Astrocyte of the hippocampus (primary cell): ENCODE data around the gene PCSK7.

Experiments used
- DNase-seq: peaks from one replicate; pipeline ENCODE4 v3.0.0; 2011; ENCODE audit warnings: low read depth, low spot score

PCSK7 gene

DNA sequence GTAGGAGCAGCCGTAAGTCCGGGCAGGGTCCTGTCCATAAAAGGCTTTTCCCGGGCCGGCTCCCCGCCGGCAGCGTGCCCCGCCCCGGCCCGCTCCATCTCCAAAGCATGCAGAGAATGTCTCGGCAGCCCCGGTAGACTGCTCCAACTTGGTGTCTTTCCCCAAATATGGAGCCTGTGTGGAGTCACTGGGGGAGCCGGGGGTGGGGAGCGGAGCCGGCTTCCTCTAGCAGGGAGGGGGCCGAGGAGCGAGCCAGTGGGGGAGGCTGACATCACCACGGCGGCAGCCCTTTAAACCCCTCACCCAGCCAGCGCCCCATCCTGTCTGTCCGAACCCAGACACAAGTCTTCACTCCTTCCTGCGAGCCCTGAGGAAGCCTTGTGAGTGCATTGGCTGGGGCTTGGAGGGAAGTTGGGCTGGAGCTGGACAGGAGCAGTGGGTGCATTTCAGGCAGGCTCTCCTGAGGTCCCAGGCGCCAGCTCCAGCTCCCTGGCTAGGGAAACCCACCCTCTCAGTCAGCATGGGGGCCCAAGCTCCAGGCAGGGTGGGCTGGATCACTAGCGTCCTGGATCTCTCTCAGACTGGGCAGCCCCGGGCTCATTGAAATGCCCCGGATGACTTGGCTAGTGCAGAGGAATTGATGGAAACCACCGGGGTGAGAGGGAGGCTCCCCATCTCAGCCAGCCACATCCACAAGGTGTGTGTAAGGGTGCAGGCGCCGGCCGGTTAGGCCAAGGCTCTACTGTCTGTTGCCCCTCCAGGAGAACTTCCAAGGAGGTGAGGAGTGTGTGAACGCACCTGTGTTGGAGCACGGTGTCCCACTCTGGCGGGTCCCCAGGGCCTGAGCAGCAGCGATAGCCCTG, 32.6 kb downstream of the PCSK7 start, which contains the start of gene TAGLN:
Gene TAGLN, plus strand, starts transcription at position 318 of the 863 bp plus-strand sequence. CDS start 3,644 bp downstream, outside the sequence.
- DNase-seq, result peak; percentile 99

DNA sequence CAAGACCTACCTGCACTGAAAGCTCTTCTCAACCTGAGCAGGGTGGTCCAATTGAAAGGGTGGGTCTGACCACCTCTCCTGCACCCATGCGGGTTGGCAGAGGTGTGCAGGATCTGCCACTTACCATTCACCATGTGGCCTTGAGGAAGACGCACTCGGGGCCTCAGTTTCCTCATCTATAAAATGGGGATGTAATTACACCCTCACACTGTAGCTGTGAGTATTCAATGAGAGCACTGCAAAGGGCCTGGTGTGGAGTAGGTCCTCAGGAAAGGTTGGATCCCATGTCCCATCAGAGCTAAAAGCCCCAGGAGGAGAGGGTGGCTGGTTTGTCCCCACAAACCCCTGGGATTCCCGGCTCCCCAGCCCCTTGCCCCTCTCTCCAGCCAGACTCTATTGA, 33.3 kb downstream of the PCSK7 start:
- no peak for DNase-seq

DNA sequence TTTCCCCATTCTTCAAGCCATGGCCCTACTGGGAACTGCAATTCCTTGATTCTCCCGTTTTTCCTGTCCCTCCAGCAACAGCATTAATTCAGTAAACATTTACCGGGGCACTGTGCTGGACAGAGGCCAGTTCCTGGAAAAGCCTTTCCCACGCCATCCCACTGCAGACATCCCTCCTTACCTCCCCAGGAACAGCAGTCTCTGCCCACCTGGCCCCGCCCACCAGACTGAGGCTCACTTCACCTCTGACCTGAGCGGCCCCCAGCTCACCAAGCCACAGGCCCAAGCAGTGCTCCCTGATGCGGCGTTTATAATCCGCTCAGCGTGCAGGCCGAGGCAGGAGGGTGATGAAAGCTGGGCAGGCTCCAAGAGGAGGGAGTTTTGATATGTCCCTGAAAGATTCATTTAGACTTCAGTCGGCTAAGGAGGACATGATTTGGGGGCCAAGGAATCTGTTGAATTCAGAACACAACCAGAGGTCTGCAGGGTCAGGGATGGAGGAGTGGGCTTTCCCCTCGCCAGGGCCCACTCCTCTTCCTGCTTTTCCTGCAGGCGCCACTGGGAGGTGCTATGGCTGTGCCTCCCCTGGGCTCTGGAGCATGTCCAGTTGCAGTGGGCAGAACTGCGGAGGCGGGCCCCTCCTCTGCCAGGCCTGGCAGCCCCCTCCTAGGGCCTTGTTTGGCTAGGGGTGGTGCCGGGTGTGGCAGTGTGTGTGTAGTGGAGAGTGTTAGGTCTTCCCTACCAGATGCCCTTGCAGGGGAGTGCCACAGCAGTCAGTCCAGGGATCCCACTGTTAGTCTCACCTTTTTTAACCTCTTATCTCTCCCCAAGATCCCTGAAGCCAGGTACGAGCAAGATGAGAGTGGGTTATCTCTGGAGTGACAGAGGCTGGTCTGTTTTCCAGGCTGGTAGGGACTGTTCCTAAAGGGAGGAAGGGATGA, 34.1 kb downstream of the PCSK7 start:
- DNase-seq, result peak; percentile 78

DNA sequence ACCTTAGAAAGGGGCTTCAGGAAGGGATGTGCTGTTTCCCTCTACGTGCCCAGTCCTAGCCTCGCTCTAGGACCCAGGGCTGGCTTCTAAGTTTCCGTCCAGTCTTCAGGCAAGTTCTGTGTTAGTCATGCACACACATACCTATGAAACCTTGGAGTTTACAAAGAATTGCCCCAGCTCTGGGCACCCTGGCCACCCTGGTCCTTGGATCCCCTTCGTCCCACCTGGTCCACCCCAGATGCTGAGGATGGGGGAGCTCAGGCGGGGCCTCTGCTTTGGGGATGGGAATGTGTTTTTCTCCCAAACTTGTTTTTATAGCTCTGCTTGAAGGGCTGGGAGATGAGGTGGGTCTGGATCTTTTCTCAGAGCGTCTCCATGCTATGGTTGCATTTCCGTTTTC, 34.9 kb downstream of the PCSK7 start:
- DNase-seq, result no peak

DNA sequence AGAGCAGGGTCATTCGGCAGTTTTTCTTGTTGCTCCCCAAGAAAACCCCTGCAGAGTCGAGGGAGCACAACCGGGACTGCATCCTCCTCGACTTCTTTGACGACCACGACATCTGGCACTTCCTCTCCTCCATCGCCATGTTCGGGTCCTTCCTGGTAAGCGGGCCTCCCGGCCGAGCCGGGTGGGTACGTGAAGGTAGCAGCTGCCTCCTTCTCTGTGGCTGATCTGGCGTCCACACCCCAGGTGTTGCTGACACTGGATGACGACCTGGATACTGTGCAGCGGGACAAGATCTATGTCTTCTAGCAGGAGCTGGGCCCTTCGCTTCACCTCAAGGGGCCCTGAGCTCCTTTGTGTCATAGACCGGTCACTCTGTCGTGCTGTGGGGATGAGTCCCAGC, 36.1 kb downstream of the PCSK7 start:
- DNase-seq, result no peak

DNA sequence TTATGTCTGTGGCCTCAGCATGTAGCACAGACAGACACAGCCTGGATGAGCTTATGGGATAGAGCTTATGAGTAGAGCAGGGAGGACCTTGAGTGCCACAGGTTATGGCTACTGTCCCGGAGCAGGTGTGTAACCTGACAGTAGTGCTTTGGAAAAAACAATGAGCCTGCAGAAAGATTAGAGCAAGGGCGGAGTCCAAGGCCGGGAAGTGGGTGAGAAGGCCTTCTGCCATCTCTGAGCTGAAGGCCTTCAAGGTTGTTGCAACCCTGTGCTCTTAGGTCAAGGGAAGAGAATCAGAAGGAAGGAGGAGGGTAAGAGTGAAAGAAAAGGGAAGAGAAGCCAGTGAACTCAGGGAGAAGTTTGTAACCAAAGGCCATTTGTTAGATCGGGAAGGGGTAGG, 36.6 kb downstream of the PCSK7 start:
- DNase-seq, result no peak

DNA sequence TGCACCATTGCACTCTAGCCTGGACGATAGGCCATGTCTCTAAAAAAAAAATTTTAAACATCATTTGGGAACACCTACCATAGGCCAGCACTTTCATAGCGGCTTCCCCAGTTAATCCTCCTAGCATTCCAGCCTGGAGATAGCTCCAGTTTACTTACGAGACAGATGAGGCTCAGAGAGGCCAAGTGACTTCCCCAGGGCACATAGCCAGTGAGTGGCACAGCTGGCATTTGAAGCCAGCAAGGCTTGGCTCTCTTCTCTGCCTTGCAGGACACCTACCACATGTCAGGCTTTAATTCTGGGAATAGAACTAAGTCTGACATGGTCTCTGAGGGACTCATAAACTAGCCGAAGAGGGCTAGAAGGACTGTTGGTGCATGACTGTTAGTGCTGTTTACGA, 37.6 kb downstream of the PCSK7 start:
- no peak for DNase-seq

DNA sequence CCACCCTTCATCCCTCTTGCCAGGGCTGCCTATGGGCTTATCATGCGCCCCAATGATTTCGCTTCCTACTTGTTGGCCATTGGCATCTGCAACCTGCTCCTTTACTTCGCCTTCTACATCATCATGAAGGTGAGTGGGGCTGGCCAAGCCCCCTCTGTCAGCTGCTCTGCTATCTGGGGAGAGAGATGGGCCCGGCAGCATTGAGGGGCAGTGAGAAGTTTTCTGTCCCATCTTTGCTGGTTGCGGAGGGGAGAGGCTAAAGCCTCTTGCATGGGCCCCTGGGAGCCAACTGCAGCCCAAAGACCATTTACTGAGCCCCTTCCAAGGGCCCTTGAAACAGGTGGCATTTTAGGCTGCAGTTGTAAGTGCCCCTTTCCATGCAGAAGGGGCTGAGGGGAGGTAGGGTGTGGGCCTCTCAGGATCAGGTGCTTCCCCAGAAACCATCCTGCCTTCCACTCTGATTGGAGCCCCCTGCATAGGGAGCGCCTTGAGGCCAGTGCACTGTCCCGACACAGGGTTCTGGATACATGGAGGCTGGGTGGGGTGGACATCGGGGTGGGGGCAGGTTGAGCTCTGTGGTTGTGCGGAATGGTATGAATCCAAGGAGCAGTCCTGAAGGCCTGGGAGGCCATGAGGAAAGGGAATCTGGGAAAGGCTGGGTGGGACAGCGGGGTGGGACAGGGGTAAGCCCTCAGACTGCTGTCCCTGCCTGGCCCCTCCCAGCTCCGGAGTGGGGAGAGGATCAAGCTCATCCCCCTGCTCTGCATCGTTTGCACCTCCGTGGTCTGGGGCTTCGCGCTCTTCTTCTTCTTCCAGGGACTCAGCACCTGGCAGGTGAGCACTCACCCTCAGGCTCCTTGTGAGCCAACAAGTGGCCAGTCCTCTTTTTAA, 38.5 kb downstream of the PCSK7 start:
- no peak for DNase-seq

DNA sequence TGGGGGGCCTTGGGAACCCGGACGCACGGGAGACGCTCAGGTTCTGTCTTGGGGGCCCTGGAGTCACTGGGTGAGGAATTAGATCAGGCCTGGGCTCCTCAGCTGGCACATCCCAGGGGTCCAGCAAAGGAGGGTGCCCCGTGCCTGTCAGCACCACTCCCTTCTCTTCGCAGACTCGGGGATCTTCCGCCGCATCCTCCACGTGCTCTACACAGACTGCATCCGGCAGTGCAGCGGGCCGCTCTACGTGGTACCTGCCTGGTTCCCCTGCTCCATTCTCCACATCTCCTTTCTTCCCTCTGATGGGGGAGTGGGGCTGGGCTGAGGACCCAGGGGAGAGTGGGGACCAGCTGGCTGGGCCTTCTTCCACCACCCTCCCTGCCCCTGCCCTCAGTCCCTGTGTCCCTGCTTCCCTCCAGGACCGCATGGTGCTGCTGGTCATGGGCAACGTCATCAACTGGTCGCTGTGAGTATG, 39.4 kb downstream of the PCSK7 start:
- DNase-seq, result no peak

DNA sequence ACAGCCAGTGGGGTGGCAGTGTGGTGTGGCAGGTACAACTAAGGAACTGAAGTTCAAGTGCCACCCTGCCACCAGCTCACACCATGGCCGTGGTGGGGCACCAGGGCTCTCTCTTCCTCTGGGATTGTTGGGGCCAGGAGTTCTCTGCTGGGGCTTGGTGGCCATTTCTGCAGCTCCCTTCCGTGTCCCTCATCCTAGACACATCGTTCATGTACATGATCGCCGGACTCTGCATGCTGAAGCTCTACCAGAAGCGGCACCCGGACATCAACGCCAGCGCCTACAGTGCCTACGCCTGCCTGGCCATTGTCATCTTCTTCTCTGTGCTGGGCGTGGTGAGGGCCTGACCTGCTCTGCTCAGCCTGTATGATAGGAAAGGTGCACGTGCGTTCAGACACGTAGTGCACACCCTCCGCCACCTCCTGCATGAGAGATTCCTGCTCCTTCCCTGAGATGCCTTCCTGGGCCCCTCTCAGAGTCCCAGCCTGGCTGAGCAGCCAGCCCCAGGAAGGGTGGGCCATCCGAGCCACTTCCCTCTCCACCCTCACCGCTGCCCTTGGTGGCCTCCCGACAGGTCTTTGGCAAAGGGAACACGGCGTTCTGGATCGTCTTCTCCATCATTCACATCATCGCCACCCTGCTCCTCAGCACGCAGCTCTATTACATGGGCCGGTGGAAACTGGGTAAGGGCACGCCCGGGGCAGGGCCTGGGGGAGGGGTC, 40.0 kb downstream of the PCSK7 start:
- no peak for DNase-seq

DNA sequence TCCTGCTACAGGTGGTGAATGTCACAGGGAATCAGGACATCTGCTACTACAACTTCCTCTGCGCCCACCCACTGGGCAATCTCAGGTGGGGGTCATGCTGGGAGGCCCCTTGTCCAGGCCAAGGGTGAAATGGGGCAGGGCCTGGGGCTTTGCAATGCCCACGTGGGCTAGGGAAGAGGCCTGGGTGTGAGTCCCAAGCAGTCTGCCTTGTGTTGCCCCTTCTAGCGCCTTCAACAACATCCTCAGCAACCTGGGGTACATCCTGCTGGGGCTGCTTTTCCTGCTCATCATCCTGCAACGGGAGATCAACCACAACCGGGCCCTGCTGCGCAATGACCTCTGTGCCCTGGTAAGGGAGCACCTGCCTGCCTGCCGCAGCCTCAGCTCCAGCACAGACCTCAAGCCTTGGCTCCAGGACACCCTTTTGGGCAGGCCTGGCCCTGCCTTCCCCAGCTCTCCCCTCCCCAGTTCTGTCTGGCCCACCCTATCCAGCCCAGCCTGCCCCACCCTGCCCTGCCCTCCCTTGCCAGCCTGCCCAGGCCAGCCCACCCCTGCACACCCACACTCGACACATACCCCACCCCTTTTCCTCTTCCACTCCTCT, 41.8 kb downstream of the PCSK7 start:
- DNase-seq, result no peak

DNA sequence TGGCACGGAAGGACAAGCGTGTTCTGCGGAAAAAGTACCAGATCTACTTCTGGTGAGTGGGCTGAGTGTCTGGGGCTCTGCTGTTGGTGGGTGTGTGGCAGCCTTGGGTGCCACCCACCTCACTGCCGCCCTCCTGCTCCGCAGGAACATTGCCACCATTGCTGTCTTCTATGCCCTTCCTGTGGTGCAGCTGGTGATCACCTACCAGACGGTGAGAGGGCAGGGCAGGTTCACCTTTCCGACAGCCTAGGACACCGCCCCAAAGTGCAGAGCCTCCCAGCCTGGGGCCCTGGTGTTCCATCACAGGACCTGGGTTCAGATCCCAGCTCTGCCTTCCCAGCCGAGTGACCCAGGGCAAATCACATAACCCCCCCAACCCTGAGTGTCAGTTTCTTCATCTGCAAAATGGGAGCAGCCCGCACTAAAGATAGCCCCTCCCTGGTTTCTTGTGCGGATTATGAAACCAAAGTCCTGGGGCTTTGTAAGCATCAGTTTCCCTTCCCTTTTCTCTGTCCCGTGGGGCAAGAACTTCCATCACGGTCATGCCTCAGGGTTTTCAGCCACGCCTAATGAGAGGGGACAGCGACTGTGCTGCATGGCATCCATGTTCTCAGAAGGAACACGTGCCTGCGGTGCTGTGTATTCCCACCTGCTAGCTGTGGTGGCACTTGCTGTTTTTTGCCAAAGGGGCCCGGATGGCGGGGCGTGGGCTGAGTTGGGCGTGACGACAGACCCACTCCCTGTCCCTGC, 42.5 kb downstream of the PCSK7 start:
- no peak for DNase-seq

DNA sequence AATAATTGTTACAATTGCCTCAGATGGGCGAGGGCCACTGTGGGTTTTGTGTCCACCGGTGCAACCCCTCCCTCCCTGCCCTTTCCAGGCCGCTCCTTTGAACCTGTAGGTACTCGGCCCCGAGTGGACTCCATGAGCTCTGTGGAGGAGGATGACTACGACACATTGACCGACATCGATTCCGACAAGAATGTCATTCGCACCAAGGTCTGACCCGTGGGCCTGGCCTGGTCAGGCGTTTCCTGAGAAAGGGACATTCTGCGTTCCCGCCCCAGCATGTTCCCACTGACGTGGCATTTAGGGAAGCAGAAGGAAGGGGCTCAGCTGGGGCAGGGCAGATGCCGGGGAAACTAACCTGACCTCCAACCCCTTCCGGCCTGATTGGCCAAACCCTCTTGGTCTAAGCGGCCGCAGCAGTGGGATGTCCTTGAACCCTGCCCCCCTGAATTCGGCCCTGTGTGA, 43.2 kb downstream of the PCSK7 start:
- no peak for DNase-seq

DNA sequence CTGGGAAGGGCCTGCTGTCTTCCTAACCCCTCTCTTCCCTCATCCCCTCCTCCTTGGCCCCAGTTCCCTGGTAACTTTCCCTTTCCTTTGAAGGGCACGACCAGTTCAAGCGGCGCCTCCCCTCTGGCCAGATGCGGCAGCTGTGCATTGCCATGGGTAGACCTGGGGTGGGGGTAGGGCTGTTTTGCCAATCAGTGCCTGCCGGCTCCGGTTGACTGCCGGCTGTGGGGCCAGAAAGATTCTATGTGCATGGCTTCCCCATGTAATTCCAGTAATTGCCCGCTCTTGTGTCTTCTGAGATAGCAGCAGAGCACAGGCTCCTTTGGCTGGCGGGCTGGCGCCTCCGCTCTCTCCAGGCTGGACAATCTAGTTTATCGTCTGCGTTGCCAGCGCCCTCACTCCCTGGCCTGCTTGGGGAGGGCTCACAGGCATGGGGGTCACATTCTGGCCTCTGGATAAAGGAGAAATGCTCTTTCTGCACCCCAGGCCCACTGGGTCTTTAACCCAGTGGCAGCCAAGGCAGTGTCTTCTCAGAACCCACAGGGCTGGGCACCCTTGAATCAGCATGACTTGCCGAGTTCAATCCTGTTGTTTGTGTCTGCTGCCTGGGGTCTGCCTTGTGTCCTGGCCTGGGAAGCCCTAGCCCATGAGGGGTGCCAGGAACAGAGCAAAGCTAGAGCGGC, 43.9 kb downstream of the PCSK7 start:
- DNase-seq, result no peak

DNA sequence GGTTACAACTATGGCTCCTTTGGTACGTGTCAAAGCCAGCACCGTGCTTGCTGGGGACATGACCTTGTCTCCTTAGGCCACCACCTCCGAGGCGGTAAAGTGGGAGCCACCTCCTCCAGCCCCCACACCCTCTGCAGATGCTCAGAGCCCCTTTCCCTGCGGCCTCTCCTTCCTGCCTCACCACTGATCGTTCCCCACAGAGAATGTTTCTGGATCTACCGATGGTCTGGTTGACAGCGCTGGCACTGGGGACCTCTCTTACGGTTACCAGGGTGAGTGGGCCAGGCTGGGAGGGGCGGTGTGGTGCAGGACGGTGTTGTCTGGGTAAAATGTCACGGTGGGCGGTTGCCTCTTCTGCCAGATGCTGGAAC, 44.5 kb downstream of the PCSK7 start:
- DNase-seq, result no peak

DNA sequence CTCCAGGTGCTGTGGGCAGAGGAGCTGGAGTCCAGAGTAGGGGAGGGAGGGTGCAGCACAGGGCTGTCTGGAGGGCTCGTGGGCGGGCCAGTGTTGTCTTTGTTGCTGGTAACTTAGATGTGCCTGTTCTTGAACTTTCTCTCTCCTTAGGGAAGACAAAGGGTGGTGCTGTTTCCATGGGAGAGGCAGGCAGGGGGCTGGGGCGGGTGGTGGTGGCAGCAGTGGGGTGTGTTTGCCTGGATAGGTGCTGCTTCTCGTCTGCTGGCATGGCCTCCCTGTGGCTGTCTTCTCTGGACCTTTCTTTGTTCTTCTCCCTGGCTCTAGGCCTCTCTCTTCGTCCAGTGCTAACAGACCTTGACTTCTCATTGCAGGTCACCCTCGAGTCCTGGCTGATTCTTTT, 44.9 kb downstream of the PCSK7 start:
- no peak for DNase-seq

DNA sequence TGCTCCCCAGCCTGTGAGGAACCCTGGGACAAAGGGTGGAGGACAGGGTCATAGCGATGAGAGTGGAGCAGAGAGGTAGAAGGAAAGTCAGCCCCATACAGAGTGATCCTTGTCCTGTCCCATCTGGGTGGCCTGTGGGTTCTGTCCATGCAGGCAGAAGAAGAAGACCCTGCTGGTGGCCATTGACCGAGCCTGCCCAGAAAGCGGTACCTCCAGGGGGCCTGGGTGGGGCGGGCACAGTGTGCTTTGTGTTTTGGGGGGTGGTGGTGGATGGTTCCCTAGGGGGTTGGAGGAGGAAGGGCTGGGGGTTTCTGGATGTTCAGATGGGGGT, 45.5 kb downstream of the PCSK7 start:
- no peak for DNase-seq

DNA sequence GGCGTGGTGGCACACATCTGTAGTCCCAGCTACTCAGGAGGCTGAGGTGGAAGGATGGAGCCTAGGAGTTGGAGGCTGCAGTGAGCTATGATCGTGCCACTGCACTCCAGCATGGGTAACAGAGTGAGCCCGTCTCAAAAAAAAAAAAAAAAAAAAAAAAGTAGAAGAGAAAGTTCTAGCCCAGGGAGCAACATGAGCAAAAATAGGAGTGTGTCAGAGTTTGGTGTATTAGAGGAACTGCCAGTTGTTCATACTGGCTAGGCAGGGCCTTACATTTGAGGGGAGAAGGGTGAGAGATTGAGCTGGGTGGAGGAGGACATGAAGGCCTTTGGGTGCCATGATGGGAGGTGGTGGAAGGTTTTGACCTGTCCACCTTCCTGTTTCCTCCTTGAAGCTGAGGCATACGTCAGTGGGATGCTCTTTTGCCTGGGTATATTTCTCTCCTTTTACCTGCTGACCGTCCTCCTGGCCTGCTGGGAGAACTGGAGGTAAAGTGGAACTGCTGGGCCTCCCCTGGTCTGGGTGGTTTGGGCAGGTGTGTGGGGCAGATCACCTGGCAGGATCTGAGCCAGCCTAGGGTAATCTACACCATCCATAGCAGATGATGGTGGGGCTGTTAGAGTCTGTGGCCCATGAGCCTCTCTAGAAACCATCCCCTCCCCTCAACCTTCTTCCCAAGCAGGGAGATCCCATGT, 46.0 kb downstream of the PCSK7 start:
- no peak for DNase-seq
